Vagina (tissue), 2 donors: Measurements from ENCODE around the gene CCDC7.

Experiments
- POLR2A ChIP-seq, 2 donors: fragments of 450-650 bp; IDR thresholded peaks; one replicate each; pipeline ENCODE4 v1.6.1; 2017; ENCODE audit warnings: antibody characterized with exemption in 2 of 2, mild to moderate bottlenecking in 2 of 2, moderate library complexity in 2 of 2
- TF ChIP-seq, protein P1 (sequence below), 3 experiments: fragments of 450-650 bp in 2 of 3; fragments of 200-600 bp in 1 of 3; sonication (generic) in 1 of 3; IDR thresholded peaks; one replicate each; pipeline ENCODE4 v1.5.1; 2017 to 2019; ENCODE audit warnings: antibody characterized with exemption in 3 of 3, mild to moderate bottlenecking in 2 of 3, moderate library complexity in 2 of 3

DNA sequence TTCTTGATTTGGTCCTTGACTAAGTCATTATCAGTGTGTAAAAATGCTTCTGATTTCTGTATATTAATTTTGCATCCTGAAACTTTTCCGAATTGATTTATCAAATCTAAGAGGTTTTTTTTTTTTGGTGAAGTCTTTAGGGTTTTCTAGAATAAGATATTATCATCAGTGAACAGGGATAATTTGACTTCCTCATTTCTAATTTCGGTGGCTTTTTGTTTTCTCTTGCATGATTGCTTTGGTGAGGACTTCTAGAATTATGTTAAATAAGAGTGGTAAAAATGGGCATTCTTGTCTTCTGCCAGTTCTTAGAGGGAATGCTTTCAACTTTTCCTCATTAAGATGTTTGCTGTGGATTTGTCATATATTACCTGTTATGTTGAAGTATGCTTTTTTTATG is 170.5 kb downstream of the CCDC7 start:
- TF ChIP-seq, protein P1, sequence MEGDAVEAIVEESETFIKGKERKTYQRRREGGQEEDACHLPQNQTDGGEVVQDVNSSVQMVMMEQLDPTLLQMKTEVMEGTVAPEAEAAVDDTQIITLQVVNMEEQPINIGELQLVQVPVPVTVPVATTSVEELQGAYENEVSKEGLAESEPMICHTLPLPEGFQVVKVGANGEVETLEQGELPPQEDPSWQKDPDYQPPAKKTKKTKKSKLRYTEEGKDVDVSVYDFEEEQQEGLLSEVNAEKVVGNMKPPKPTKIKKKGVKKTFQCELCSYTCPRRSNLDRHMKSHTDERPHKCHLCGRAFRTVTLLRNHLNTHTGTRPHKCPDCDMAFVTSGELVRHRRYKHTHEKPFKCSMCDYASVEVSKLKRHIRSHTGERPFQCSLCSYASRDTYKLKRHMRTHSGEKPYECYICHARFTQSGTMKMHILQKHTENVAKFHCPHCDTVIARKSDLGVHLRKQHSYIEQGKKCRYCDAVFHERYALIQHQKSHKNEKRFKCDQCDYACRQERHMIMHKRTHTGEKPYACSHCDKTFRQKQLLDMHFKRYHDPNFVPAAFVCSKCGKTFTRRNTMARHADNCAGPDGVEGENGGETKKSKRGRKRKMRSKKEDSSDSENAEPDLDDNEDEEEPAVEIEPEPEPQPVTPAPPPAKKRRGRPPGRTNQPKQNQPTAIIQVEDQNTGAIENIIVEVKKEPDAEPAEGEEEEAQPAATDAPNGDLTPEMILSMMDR (IDR thresholded peaks at IDR 0.05), result no peak
- TF ChIP-seq POLR2A (IDR thresholded peaks at IDR 0.05), result no peak
